ENCODE measurements around the gene OR2V1. TPM values are rescaled to one million over a fixed set of nuclear protein-coding genes. Genes with fewer than 3 reads are reported as not detected.
"Not testable (repeated sequence)": the region's sequence is repeated elsewhere in the genome, so short reads cannot be mapped to it uniquely, and the experiment has no call there.

The OR2V1 gene
- total and polyA plus RNA-seq, 4 experiments from 2014 or later = not detected

DNA sequence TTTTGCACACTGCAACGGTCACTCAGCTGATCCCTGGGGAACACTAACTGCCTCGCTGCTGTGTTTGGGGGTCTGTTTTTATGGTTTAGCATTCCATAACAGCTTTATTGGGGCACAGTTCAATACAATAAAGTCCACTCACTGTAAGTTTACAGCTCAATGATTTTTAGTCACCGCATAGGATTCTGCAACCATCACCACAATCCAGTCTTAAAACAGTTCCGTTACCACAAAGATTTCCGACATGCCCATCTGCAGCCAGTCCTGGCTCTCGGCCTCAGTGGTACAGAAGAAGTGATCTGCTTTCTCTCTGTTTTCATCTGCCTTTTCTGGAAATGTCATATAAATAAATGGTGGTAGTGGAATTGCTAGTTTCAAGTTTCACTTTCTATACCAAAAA lies 40.0 kb upstream of the OR2V1 start:
- Mint-ChIP-seq H3K27ac (peak overlapping the region in 2 of 7 donors; percentile 66 to 88), H3K4me1 (peaks cover 8 to 41% (median 27%) of the 10 kb centered on the region in 4 donors)
- H3K27me3 ChIP-seq (ENCODE audit: insufficient read depth, low read length) = peaks cover 59% of the 10 kb centered on the region

DNA sequence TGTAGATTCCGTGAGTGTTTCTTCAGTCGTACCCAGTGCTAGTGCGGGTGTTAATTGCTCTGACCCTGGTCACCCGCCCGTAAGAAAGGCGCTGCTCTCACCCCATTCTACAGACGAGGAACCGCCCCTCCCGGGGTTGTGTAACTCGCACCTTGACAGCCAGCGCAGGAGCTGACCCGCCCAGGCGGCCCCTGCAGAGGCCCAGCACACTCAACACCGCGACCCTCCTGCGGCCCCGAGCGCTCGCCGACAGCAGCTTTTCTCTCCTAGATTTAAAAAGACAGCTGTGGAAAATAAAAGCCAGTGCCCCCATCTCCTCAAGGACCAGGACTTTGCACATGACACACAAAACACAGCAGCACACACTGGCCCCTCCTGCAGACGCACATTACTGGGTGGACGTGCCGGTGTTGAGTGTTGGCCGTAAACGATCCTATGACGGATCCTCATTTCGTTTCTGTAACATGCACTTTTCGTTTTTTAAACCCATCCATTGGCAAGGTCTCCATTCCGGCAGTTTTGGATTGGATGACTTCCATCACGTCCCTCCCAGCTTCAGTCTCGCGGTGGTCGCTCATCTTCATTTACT lies 39.4 kb upstream of the OR2V1 start:
- Histone ChIP-seq H3K4me3 (ENCODE audit: low read length in 2 of 2) (no peak overlapping the region), H3K36me3 (ENCODE audit: insufficient read depth, low read length) (no peaks in the 10 kb centered on the region), H3K27ac (ENCODE audit: low read depth, low read length) (no peak overlapping the region), H3K27me3 (ENCODE audit: insufficient read depth, low read length) (peaks cover 59% of the 10 kb centered on the region), H3K9me3 (ENCODE audit: control insufficient read depth in 1 of 2, low read length in 2 of 2) (no peaks in the 10 kb centered on the region), H3K4me1 (ENCODE audit: insufficient read depth, low read length) (peaks cover 21% of the 10 kb centered on the region)
- Mint-ChIP-seq H3K27me3 (peaks cover 57 to 70% of the 10 kb centered on the region in 2 donors), H3K4me3 (peak overlapping the region in 7 of 8 donors; percentile 7 to 71 (median 23)), H3K36me3 (peaks cover 0 to 9% of the 10 kb centered on the region in 2 donors), H3K4me1 (peaks cover 11 to 41% (median 29%) of the 10 kb centered on the region in 4 donors), H3K27ac (peak overlapping the region in 5 of 7 donors; percentile 74 to 93 (median 88)), H3K9me3 (peaks cover under 1 to 40% (median 6%) of the 10 kb centered on the region in 8 donors)
- POLR2A ChIA-PET (ENCODE audit: partially characterized antibody) = interaction anchor here (1.0 to 1.5 kb wide), 4 partner anchors 10 to 34 kb away, joined by 3 to 4 read pairs (median 3); partner anchors contain the start of gene TRIM7
- CTCF ChIA-PET (ENCODE audit: partially characterized antibody) = interaction anchor here (1.1 to 1.6 kb wide), 3 partner anchors 11 to 386 kb away, joined by 3 to 4 read pairs (median 4); no protein-coding TSS in a partner anchor
- intact Hi-C loops (cut with micrococcal nuclease) = no loop called here
- DNase-seq = no peak

More for the DNA sequence above, 40.0 kb upstream of the OR2V1 start:
- intact Hi-C loops (cut with micrococcal nuclease) = no loop called here
- Histone ChIP-seq H3K4me1 (ENCODE audit: insufficient read depth, low read length) (peaks cover 21% of the 10 kb centered on the region), H3K36me3 (ENCODE audit: insufficient read depth, low read length) (no peaks in the 10 kb centered on the region), H3K27ac (ENCODE audit: low read depth, low read length) (no peak overlapping the region), H3K9me3 (ENCODE audit: control insufficient read depth in 1 of 2, low read length in 2 of 2) (no peaks in the 10 kb centered on the region), H3K4me3 (ENCODE audit: low read length in 2 of 2) (no peak overlapping the region)
- Mint-ChIP-seq H3K27me3 (peaks cover 52 to 66% of the 10 kb centered on the region in 2 donors), H3K4me3 (peak overlapping the region in 3 of 8 donors; percentile 11 to 61 (median 23)), H3K9me3 (peaks cover 0 to 42% (median 6%) of the 10 kb centered on the region in 8 donors), H3K36me3 (peaks cover 0 to 9% of the 10 kb centered on the region in 2 donors)
- ChIA-PET CTCF (ENCODE audit: partially characterized antibody) (interaction anchor here (1.2 to 1.6 kb wide), 2 partner anchors 10 to 387 kb away, joined by 4 read pairs; no protein-coding TSS in a partner anchor), POLR2A (ENCODE audit: partially characterized antibody) (interaction anchor here (1.0 to 1.5 kb wide), 4 partner anchors 11 to 34 kb away, joined by 3 to 4 read pairs (median 3); partner anchors contain the start of gene TRIM7)
- no peak for DNase-seq

DNA sequence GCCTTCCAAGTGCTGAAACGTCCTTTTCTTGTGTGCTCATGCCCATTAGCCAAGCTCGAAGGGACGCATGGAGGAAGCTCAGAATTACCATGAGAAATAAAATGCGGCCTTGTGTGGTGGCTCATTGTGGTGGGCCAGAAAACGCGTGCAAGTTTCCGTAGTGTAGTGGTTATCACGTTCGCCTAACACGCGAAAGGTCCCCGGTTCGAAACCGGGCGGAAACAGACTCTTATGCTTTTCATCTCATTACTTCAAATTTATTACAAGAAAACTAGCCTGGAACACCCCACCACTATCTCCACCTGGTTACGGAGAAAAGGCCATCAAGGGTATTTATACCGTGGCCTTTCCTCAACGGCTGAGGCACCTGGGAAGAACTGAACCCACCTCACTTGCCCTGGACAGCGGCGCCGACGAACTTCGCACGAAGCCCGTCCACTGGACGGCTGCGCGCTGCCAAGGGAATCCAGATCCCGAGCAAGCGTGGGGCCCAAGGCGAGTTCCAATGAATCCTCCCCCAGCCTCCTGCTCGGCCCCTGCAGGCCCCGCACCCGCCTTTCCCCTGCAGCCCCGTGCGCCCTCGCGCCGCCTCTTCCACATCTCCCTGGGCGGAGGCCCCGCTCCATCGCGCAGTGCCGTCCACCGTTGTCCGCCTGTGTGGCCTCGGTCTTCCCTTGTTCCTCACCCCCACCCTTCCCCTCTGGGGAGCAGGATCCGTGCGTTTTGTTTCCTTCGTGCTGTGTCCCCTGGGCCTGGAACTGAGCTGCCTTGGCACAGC lies 38.7 kb upstream of the OR2V1 start:
- H3K4me1 Mint-ChIP-seq = peaks cover 12 to 43% (median 30%) of the 10 kb centered on the region in 4 donors
- Histone ChIP-seq H3K4me1 (ENCODE audit: insufficient read depth, low read length) (peaks cover 21% of the 10 kb centered on the region), H3K27me3 (ENCODE audit: insufficient read depth, low read length) (peaks cover 59% of the 10 kb centered on the region)
- H3K27ac ChIP-seq (ENCODE audit: low read depth, low read length); intact Hi-C loops (cut with micrococcal nuclease); H3K9me3 ChIP-seq (ENCODE audit: control insufficient read depth in 1 of 2, low read length in 2 of 2); H3K36me3 ChIP-seq (ENCODE audit: insufficient read depth, low read length); H3K4me3 ChIP-seq (ENCODE audit: low read length in 2 of 2): not testable (repeated sequence)
- H3K27me3 Mint-ChIP-seq = peaks cover 57 to 71% of the 10 kb centered on the region in 2 donors
- peak overlapping the region in 6 of 8 donors; percentile 7 to 71 (median 19) for H3K4me3 Mint-ChIP-seq
- ChIA-PET POLR2A (ENCODE audit: partially characterized antibody) (interaction anchor here (0.6 to 1.7 kb wide), 5 partner anchors 10 to 91 kb away, joined by 3 to 6 read pairs (median 4); partner anchors contain the start of gene TRIM52), CTCF (ENCODE audit: partially characterized antibody) (interaction anchor here (1.1 to 1.6 kb wide), 2 partner anchors 11 to 300 kb away, joined by 3 to 4 read pairs; no protein-coding TSS in a partner anchor)
- peaks cover 2 to 43% (median 6%) of the 10 kb centered on the region in 8 donors for H3K9me3 Mint-ChIP-seq
- DNase-seq = peak; percentile 34 to 70 (median 67)
- peak overlapping the region in 5 of 7 donors; percentile 74 to 93 (median 84) for H3K27ac Mint-ChIP-seq
- peaks cover 0 to 11% of the 10 kb centered on the region in 2 donors for H3K36me3 Mint-ChIP-seq

DNA sequence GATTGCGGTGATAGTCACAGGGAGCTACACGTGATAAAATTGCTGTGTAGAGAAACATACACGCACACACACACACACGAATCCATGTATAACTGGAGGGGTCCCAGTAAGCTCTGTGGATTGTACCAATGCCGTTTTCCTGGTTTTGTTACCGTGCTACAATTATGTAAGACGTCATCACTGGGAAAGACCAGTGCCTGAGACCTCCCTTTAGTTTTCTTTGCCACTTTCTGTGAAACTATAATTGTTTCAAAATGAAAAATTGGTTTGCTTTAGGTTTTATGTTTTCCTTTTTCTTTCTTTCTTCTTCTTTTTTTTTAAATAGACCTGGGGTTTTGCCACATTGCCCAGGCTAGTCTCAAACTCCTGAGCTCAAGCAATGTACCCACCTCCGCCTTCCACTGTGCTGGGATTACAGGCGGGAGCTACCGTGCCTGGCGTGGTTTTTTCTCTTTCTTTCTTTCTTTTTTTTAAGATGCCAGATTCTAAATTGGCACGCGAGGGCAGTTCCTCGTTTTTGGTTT lies 37.7 kb upstream of the OR2V1 start:
- CTCF ChIA-PET (ENCODE audit: partially characterized antibody) = interaction anchor here (1.3 kb wide), 1 partner anchor 9 kb away, joined by 3 read pairs; no protein-coding TSS in a partner anchor
- peaks cover 58 to 72% of the 10 kb centered on the region in 2 donors for H3K27me3 Mint-ChIP-seq
- peaks cover 59% of the 10 kb centered on the region for H3K27me3 ChIP-seq (ENCODE audit: insufficient read depth, low read length)
- intact Hi-C loops (cut with micrococcal nuclease) = no loop called here
- H3K4me3 ChIP-seq (ENCODE audit: low read length in 2 of 2) = no peak overlapping the region
- H3K9me3 ChIP-seq (ENCODE audit: control insufficient read depth in 1 of 2, low read length in 2 of 2) = no peaks in the 10 kb centered on the region
- no peak for DNase-seq
- peaks cover 21% of the 10 kb centered on the region for H3K4me1 ChIP-seq (ENCODE audit: insufficient read depth, low read length)
- H3K36me3 ChIP-seq (ENCODE audit: insufficient read depth, low read length) = no peaks in the 10 kb centered on the region
- peaks cover 0 to 12% of the 10 kb centered on the region in 2 donors for H3K36me3 Mint-ChIP-seq
- peak overlapping the region in 5 of 7 donors; percentile 36 to 90 (median 60) for H3K27ac Mint-ChIP-seq
- peaks cover 2 to 52% (median 7%) of the 10 kb centered on the region in 8 donors for H3K9me3 Mint-ChIP-seq
- POLR2A ChIA-PET (ENCODE audit: partially characterized antibody) = interaction anchor here (0.6 to 1.7 kb wide), 5 partner anchors 16 to 93 kb away, joined by 3 to 6 read pairs (median 4); partner anchors contain the start of gene TRIM52
- no peak overlapping the region for H3K27ac ChIP-seq (ENCODE audit: low read depth, low read length)
- H3K4me3 Mint-ChIP-seq = peak overlapping the region in 2 of 8 donors; percentile 6 to 13
- peaks cover 14 to 45% (median 32%) of the 10 kb centered on the region in 4 donors for H3K4me1 Mint-ChIP-seq

DNA sequence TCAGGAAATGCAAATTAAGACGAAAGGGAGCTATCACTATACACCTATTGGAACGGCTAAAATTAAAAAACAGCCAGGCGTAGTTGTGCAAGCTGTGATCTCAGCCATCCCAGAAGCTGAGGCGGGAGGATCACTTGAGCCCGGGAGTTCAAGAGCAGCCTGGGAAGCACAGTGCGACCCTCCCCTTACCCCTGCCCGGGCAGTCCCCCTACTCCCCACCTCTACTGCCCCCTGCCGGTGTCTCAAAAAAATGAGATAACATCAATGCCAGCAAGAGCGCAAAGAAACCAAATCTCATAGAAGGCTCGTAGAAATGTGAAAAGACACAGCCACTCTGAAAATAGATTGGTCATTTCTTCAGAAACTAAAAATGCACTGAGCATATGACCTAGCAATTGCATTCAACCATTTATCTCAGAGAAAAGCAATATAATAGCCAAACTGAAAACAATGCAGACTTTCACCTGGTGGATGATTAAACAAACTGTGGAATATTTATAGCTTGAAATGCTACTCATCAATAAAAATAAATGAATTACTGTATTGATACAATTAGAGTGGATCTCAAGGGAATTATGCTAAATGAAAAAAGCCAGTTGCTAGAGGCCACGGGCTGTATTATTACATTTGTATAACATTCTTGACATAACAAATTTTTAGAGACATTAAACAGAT lies 37.0 kb upstream of the OR2V1 start:
- no peak overlapping the region for H3K27ac ChIP-seq (ENCODE audit: low read depth, low read length)
- peak overlapping the region in 2 of 7 donors; percentile 31 to 88 for H3K27ac Mint-ChIP-seq
- no peaks in the 10 kb centered on the region for H3K9me3 ChIP-seq (ENCODE audit: control insufficient read depth in 1 of 2, low read length in 2 of 2)
- peaks cover 52% of the 10 kb centered on the region for H3K27me3 ChIP-seq (ENCODE audit: insufficient read depth, low read length)
- H3K36me3 Mint-ChIP-seq = peaks cover 0 to 6% of the 10 kb centered on the region in 2 donors
- ChIA-PET POLR2A (ENCODE audit: partially characterized antibody) (interaction anchor here (0.9 to 1.7 kb wide), 4 partner anchors 21 to 94 kb away, joined by 3 to 6 read pairs (median 4); partner anchors contain the start of gene TRIM52), CTCF (ENCODE audit: partially characterized antibody) (interaction anchor here (1.3 kb wide), 1 partner anchor 8 kb away, joined by 3 read pairs; no protein-coding TSS in a partner anchor)
- H3K4me3 ChIP-seq (ENCODE audit: low read length in 2 of 2) = no peak overlapping the region
- no peaks in the 10 kb centered on the region for H3K36me3 ChIP-seq (ENCODE audit: insufficient read depth, low read length)
- intact Hi-C loops (cut with micrococcal nuclease) = no loop called here
- peaks cover 0 to 47% (median 5%) of the 10 kb centered on the region in 8 donors for H3K9me3 Mint-ChIP-seq
- peaks cover 9 to 43% (median 29%) of the 10 kb centered on the region in 4 donors for H3K4me1 Mint-ChIP-seq
- no peak for DNase-seq
- no peak overlapping the region for H3K4me3 Mint-ChIP-seq
- peaks cover 52 to 72% of the 10 kb centered on the region in 2 donors for H3K27me3 Mint-ChIP-seq
- H3K4me1 ChIP-seq (ENCODE audit: insufficient read depth, low read length) = peaks cover 16% of the 10 kb centered on the region
